Activated CD4-positive, alpha-beta memory T cell treated with anti-CD3 and anti-CD28 coated beads, Interleukin-2, amount 10 ng/mL, durations not matched to agents 7 days and 5 days (primary cell): Measurements from ENCODE around the gene FKBP1B. TPM values are rescaled to one million over a fixed set of nuclear protein-coding genes. Genes with fewer than 3 reads are reported as not detected.
"Not testable (repeated sequence)": the region's sequence is repeated elsewhere in the genome, so short reads cannot be mapped to it uniquely, and the experiment has no call there.

Experiments
- CTCF ChIA-PET: fragments of 350-600 bp; sonication (Branson Sonifier 250); formaldehyde crosslinking; loops from one replicate; lab custom pipeline; 2021; ENCODE audit warnings: antibody characterized with exemption, inconsistent platforms; lab: Charles Lee
- POLR2A ChIA-PET: fragments of 350-600 bp; sonication (Branson Sonifier 250); formaldehyde crosslinking; loops from one replicate; lab custom pipeline; 2021; ENCODE audit warnings: antibody characterized with exemption; lab: Charles Lee
- DNase-seq: peaks from one replicate; pipeline ENCODE4 v3.0.0-alpha.2; 2020
- H3K27ac Mint-ChIP-seq: one replicate; pipeline ENCODE4 v1.8.0; 2021; ENCODE audit warnings: mild to moderate bottlenecking, mixed read lengths
- H3K27me3 Mint-ChIP-seq: one replicate; pipeline ENCODE4 v1.8.0; 2021; ENCODE audit warnings: mixed read lengths
- H3K36me3 Mint-ChIP-seq: one replicate; pipeline ENCODE4 v1.8.0; 2021; ENCODE audit warnings: low read depth, mixed read lengths
- H3K4me1 Mint-ChIP-seq: one replicate; pipeline ENCODE4 v1.8.0; 2021; ENCODE audit warnings: mixed read lengths
- H3K4me3 Mint-ChIP-seq: one replicate; pipeline ENCODE4 v1.8.0; 2021; ENCODE audit warnings: mild to moderate bottlenecking, mixed read lengths
- H3K9me3 Mint-ChIP-seq: one replicate; pipeline ENCODE4 v1.8.0; 2021; ENCODE audit warnings: mixed read lengths
- total RNA-seq, 2 experiments: library from RNA; stranded (reverse); gene quantifications; one replicate each; pipeline ENCODE4 v1.2.3, GENCODE V29; 2021

The FKBP1B gene
- total RNA-seq = 1 to 10 TPM; 4.8 to 5.5 TPM

DNA sequence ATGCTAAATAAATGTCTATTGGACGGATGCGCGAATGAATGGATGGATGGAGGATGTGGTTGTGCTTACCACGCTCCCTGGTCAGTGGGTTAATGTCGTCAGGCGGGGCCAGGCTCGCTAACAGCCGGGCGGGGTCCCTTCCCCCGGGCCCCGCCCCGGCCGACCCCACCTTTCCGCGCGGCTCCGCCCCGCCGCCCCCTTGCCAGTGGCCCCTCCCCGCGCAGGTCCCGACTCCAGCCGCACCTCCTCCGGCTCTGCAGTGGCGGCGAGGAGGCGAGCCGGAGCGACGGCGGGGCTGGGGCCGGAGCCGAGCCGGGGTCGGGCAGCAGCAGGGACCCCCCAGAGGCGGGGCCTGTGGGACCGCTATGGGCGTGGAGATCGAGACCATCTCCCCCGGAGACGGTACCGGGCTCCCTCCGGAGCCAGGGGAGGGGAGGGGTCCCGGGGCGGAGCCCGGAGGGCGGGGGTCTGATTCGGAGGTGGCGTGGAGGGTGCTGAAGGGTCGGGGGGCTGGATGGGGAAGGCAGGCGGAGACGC, at the start of gene FKBP1B:
TSS of gene FKBP1B (plus strand) at position 257 of the 537 bp plus-strand sequence. CDS start at position 366, 109 bp downstream.
- no peak within 1 kb of the TSS for H3K4me3 Mint-ChIP-seq
- H3K27ac Mint-ChIP-seq = peak within 1 kb of the TSS; percentile 19
- H3K9me3 Mint-ChIP-seq = no peaks in the 10 kb centered on the region
- peaks cover 38% of the 10 kb centered on the region for H3K4me1 Mint-ChIP-seq
- peaks cover 2% of the 10 kb centered on the region for H3K27me3 Mint-ChIP-seq
- peak; percentile 74 for DNase-seq
- CTCF ChIA-PET = interaction anchor here (0.6 to 2.6 kb wide), 5 partner anchors 10 to 122 kb away, joined by 3 to 14 read pairs (median 7); partner anchors contain the start of genes ATAD2B and TP53I3
- POLR2A ChIA-PET = interaction anchor here (0.7 to 3.3 kb wide), 5 partner anchors 27 to 123 kb away, joined by 3 to 35 read pairs (median 6); partner anchors contain the start of genes ATAD2B, PFN4 and SF3B6
- H3K36me3 Mint-ChIP-seq = peaks cover 3% of the 10 kb centered on the region

GRCh38 chr2:24007693-24008092, 41.8 kb upstream of the FKBP1B start:
- peaks cover 34% of the 10 kb centered on the region for H3K27me3 Mint-ChIP-seq
- H3K9me3 Mint-ChIP-seq = no peaks in the 10 kb centered on the region
- H3K4me1 Mint-ChIP-seq = peaks cover 6% of the 10 kb centered on the region
- ChIA-PET POLR2A (no interaction called here), CTCF (no interaction called here)
- no peak overlapping the region for H3K4me3 Mint-ChIP-seq
- H3K27ac Mint-ChIP-seq = no peak overlapping the region
- H3K36me3 Mint-ChIP-seq = no peaks in the 10 kb centered on the region
- no peak for DNase-seq

DNA sequence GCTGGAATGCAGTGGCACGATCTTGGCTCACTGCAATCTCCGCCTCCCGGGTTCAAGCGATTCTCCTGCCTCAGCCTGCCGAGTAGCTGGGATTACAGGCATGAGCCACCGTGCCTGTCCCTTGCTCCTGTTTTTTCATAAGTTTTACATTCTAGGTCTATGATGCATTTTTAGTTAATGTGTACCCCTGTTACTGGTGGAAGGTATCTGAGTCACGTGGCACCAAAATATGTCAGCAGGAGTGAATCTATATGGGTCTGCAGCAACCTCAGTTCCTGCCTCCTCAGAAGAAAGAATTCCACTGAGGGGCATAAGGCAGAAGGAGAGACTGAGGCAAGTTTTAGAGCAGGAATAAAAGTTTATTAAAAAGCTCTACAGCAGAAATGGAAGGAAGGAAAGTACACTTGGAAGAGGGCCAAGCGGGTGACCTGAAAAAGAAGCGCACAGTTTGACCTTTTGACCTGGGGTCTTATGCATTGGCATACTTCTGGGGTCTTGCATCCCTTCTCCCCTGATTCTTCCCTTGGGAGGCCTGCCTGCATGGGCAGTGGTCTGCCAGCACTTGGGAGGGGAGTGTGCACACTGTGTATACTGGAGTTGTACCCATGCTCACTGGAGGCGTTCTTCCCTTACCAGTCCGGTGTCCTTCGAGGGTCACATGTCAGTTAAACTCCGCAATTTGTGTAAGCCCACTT, 40.7 kb upstream of the FKBP1B start:
- no peaks in the 10 kb centered on the region for H3K9me3 Mint-ChIP-seq
- no peak for DNase-seq
- H3K27ac Mint-ChIP-seq = no peak overlapping the region
- ChIA-PET POLR2A (interaction anchor here (1.1 to 1.8 kb wide), 2 partner anchors 39 to 113 kb away, joined by 3 to 4 read pairs; partner anchors contain the start of gene WDCP), CTCF (no interaction called here)
- no peak overlapping the region for H3K4me3 Mint-ChIP-seq
- peaks cover 6% of the 10 kb centered on the region for H3K4me1 Mint-ChIP-seq
- H3K36me3 Mint-ChIP-seq = no peaks in the 10 kb centered on the region
- H3K27me3 Mint-ChIP-seq = peaks cover 36% of the 10 kb centered on the region

- H3K4me1 Mint-ChIP-seq = peaks cover 6% of the 10 kb centered on the region
- H3K9me3 Mint-ChIP-seq = no peaks in the 10 kb centered on the region
- peaks cover 36% of the 10 kb centered on the region for H3K27me3 Mint-ChIP-seq
- no peak for DNase-seq
- CTCF ChIA-PET = no interaction called here
- POLR2A ChIA-PET = interaction anchor here (1.1 to 1.8 kb wide), 2 partner anchors 38 to 113 kb away, joined by 3 to 4 read pairs; partner anchors contain the start of gene WDCP
- no peaks in the 10 kb centered on the region for H3K36me3 Mint-ChIP-seq
- no peak overlapping the region for H3K27ac Mint-ChIP-seq
- H3K4me3 Mint-ChIP-seq = no peak overlapping the region
These were observed 40.2 kb upstream of the FKBP1B start for GRCh38 chr2:24009367-24009679.

DNA sequence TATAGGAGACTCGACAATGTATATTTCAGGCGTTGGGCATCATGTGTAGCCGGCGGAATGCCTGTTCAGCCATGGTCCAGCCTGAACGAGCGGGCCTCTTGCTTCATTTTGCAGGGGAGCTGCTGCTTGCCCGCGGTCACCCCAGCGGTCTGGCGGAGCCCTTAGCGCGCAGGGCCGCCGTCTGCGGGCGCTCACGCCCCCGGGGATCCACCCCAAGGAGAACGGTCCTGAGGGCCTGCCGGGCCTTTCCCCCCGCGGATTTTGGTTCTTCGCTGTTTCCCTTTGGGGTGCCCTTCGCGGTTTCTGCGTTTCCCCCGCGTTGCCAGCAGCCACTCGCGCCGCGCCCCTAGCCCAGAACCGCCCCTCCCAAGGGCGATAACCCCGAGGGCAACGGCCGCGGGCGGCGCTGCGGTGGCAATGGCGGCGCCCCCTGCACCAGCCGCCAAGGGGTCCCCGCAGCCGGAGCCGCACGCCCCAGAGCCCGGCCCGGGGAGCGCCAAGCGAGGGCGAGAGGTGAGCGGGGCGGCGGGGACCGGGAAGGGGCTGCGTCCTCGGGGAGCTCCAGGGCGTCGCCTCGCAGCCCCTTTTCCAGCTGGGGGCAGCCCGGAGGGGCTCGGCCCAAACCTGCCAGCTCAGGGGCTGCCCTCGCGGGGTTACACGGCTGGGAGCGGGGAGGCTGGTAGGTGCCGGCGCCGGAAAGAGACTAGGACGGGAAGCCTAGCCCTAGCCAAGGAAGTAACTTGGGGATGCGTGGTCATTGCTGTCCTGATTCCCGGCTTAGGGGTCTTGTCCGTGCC, 39.7 kb upstream of the FKBP1B start, which contains the start of gene MFSD2B:
TSS of gene MFSD2B (plus strand) at position 406 of the 797 bp plus-strand sequence. CDS start at position 418, 12 bp downstream.
- peaks cover 6% of the 10 kb centered on the region for H3K4me1 Mint-ChIP-seq
- H3K27me3 Mint-ChIP-seq = peaks cover 37% of the 10 kb centered on the region
- no peak within 1 kb of the TSS for H3K4me3 Mint-ChIP-seq
- no peaks in the 10 kb centered on the region for H3K9me3 Mint-ChIP-seq
- H3K36me3 Mint-ChIP-seq = no peaks in the 10 kb centered on the region
- no peak within 1 kb of the TSS for H3K27ac Mint-ChIP-seq
- ChIA-PET POLR2A (interaction anchor here (1.8 kb wide), 1 partner anchor 112 kb away, joined by 4 read pairs; no protein-coding TSS in a partner anchor), CTCF (no interaction called here)
- DNase-seq = no peak

GRCh38 chr2:24010477-24011249, 38.9 kb upstream of the FKBP1B start:
- no peaks in the 10 kb centered on the region for H3K36me3 Mint-ChIP-seq
- H3K4me1 Mint-ChIP-seq = peaks cover 6% of the 10 kb centered on the region
- peaks cover 37% of the 10 kb centered on the region for H3K27me3 Mint-ChIP-seq
- CTCF ChIA-PET = interaction anchor here (1.4 kb wide), 1 partner anchor 73 kb away, joined by 3 read pairs; no protein-coding TSS in a partner anchor
- H3K4me3 Mint-ChIP-seq = no peak overlapping the region
- H3K27ac Mint-ChIP-seq = no peak overlapping the region
- H3K9me3 Mint-ChIP-seq = no peaks in the 10 kb centered on the region
- POLR2A ChIA-PET = interaction anchor here (1.4 to 1.8 kb wide), 2 partner anchors 70 to 111 kb away, joined by 4 read pairs; partner anchors contain the start of gene UBXN2A
- DNase-seq = no peak

DNA sequence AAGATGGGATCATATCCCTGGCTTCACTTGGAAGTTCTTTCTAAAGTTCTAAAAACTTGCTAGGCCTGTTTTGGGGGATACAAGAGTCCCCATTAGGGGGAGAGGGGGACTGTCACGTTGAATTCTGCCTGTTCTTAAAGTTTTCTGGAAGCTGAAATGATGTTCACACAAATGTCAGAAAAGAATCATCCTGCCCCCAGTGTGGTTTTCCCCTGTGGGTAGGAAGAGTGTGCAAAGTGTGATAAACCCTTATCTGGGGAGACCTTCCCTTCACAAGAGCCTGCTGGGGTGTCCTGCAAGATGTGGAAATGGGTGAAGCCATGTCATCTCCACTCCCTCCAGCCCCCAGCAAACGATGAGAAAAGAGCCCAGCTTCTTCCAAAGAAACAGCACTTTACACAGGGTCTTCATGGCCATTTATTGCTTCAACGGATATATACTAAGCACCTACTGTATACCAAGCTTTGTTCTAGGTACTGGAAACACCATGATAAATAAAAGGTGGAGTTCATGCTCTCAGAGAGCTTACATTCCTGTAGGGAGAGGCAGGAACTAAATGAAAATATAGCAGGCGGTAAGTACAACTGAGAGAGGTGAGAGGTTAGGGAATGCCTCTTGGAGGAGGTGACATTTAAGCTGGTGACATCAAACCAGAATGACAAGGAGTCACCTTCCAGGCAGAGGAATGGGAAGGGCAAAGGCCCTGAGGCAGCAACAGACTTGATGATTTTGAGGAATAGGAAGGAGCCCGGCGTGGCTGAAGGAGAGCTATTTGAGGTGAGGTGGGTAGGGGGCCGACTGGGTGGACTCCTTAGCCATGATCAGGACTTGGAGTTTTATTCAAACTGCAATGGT, 38.1 kb upstream of the FKBP1B start:
- H3K4me1 Mint-ChIP-seq = peaks cover 6% of the 10 kb centered on the region
- no peak overlapping the region for H3K4me3 Mint-ChIP-seq
- no peaks in the 10 kb centered on the region for H3K9me3 Mint-ChIP-seq
- no peak for DNase-seq
- H3K36me3 Mint-ChIP-seq = no peaks in the 10 kb centered on the region
- H3K27me3 Mint-ChIP-seq = peaks cover 37% of the 10 kb centered on the region
- H3K27ac Mint-ChIP-seq = no peak overlapping the region
- POLR2A ChIA-PET = interaction anchor here (1.3 to 1.4 kb wide), 2 partner anchors 36 to 71 kb away, joined by 3 to 4 read pairs; partner anchors contain the start of genes UBXN2A and WDCP
- CTCF ChIA-PET = interaction anchor here (1.4 kb wide), 1 partner anchor 72 kb away, joined by 3 read pairs; no protein-coding TSS in a partner anchor

- H3K9me3 Mint-ChIP-seq = no peaks in the 10 kb centered on the region
- CTCF ChIA-PET = no interaction called here
- no peak overlapping the region for H3K4me3 Mint-ChIP-seq
- peaks cover 37% of the 10 kb centered on the region for H3K27me3 Mint-ChIP-seq
- no peak overlapping the region for H3K27ac Mint-ChIP-seq
- no peaks in the 10 kb centered on the region for H3K36me3 Mint-ChIP-seq
- H3K4me1 Mint-ChIP-seq = peaks cover 6% of the 10 kb centered on the region
- no peak for DNase-seq
- POLR2A ChIA-PET = interaction anchor here (1.3 kb wide), 1 partner anchor 35 kb away, joined by 3 read pairs; the partner anchor contains the start of gene WDCP
These were observed 36.9 kb upstream of the FKBP1B start for GRCh38 chr2:24012521-24013188.

GRCh38 chr2:24014902-24015301, 34.6 kb upstream of the FKBP1B start:
- peaks cover 21% of the 10 kb centered on the region for H3K27me3 Mint-ChIP-seq
- POLR2A ChIA-PET, H3K9me3 Mint-ChIP-seq, H3K36me3 Mint-ChIP-seq, H3K4me1 Mint-ChIP-seq, H3K27ac Mint-ChIP-seq, H3K4me3 Mint-ChIP-seq, DNase-seq, CTCF ChIA-PET: not testable (repeated sequence)

- DNase-seq = no peak
- CTCF ChIA-PET = no interaction called here
- Mint-ChIP-seq H3K4me3 (no peak overlapping the region), H3K27ac (no peak overlapping the region), H3K9me3 (no peaks in the 10 kb centered on the region), H3K27me3 (peaks cover 20% of the 10 kb centered on the region), H3K4me1 (peaks cover 5% of the 10 kb centered on the region), H3K36me3 (no peaks in the 10 kb centered on the region)
- POLR2A ChIA-PET = no interaction called here
These were observed 33.8 kb upstream of the FKBP1B start for GRCh38 chr2:24015562-24016375.
